HCT116 (cell line): Measurements from ENCODE around the gene RPH3AL. TPM values are rescaled to one million over a fixed set of nuclear protein-coding genes. Genes with fewer than 3 reads are reported as not detected.

Experiments used
- ATAC-seq: fragments of 200-7000 bp; cut with Tn5 transposase; 2 replicates; pipeline ENCODE4 v1.9.1; 2020; ENCODE audit warnings: mild to moderate bottlenecking, moderate library complexity
- BruUV-seq: library from RNA; stranded (reverse); fragments of 400-500 nt; replicated peaks from 2 replicates; lab custom pipeline; 2021; lab: Mats Ljungman, UMichigan
- CTCF ChIA-PET: fragments of 300-600 bp; sonication (Branson Sonifier 250); formaldehyde crosslinking; loops from one replicate; lab custom pipeline; 2021; ENCODE audit warnings: antibody characterized with exemption; lab: Charles Lee
- POLR2A ChIA-PET: fragments of 300-600, 350-600 bp; sonication (Branson Sonifier 250); formaldehyde crosslinking; loops from one replicate; lab custom pipeline; 2021; ENCODE audit warnings: antibody characterized with exemption; lab: Charles Lee
- RAD21 ChIA-PET, 2 experiments: fragments of 300-600 bp; sonication (Branson Sonifier 250); formaldehyde crosslinking; loops; one replicate each; lab custom pipeline; 2023; ENCODE audit warnings: low total read pairs in 2 of 2; ENCODE audit not compliant: uncharacterized antibody in 2 of 2, unreplicated experiment in 2 of 2, low non-redundant PET in 1 of 2; lab: Charles Lee
- DNase-seq: peaks from one replicate; pipeline ENCODE4 v3.0.0-alpha.2; 2010; ENCODE audit warnings: low read depth, low spot score
- H2AFZ ChIP-seq: fragments of 200-600 bp; shearing (Covaris generic), sonication (generic); 2 replicates; pipeline ENCODE4 v1.6.1; 2017; ENCODE audit warnings: low read depth, mixed run types, mixed read lengths, antibody characterized with exemption, low read length; ENCODE audit not compliant: poor library complexity, severe bottlenecking
- H3K27ac ChIP-seq: 2 replicates; pipeline ENCODE4 v1.5.1; 2012; ENCODE audit warnings: low read depth, low read length
- H3K27me3 ChIP-seq: fragments of 200-600 bp; sonication (generic); 2 replicates; pipeline ENCODE4 v1.6.1; 2016; ENCODE audit warnings: mixed run types, low read length, mixed read lengths; ENCODE audit not compliant: insufficient read depth
- H3K36me3 ChIP-seq, 2 experiments: fragments of 200-500 bp in 1 of 2; fragments of 200-600 bp in 1 of 2; sonication (Bioruptor generic) in 1 of 2; sonication (generic) in 1 of 2; 2 replicates each; pipeline versions ENCODE4 v1.5.1 to v1.6.1; 2014 to 2016; ENCODE audit warnings: low read length in 2 of 2, inconsistent platforms in 1 of 2, mixed read lengths in 1 of 2, mixed run types in 1 of 2; ENCODE audit not compliant: insufficient read depth in 2 of 2, control insufficient read depth in 1 of 2
- H3K4me1 ChIP-seq, 2 experiments: fragments of 200-600 bp in 1 of 2; sonication (generic) in 1 of 2; 2 replicates each; pipeline versions ENCODE4 v1.5.1 to v1.6.1; 2012 to 2017; ENCODE audit warnings: low read length in 2 of 2, inconsistent platforms in 1 of 2, mild to moderate bottlenecking in 1 of 2, mixed read lengths in 1 of 2, mixed run types in 1 of 2, moderate library complexity in 1 of 2; ENCODE audit not compliant: insufficient read depth in 2 of 2, control insufficient read depth in 1 of 2
- H3K4me2 ChIP-seq: fragments of 200-600 bp; sonication (generic); 2 replicates; pipeline ENCODE4 v1.6.1; 2017; ENCODE audit warnings: mixed run types, low read length, mixed read lengths
- H3K4me3 ChIP-seq, 2 experiments: fragments of 200-600 bp in 1 of 2; sonication (generic) in 1 of 2; replicated peaks in 1 of 2; 2 replicates each; pipeline ENCODE4 v1.5.1; 2011 to 2016; ENCODE audit warnings: low read length in 2 of 2, control low read depth in 1 of 2, low read depth in 1 of 2, mild to moderate bottlenecking in 1 of 2, mixed read lengths in 1 of 2, mixed run types in 1 of 2
- H3K79me2 ChIP-seq: fragments of 200-600 bp; sonication (generic); 2 replicates; pipeline ENCODE4 v1.6.1; 2017; ENCODE audit warnings: mild to moderate bottlenecking, mixed run types, low read length, moderate library complexity, mixed read lengths; ENCODE audit not compliant: insufficient read depth
- H3K9ac ChIP-seq: fragments of 200-600 bp; sonication (generic); 2 replicates; pipeline ENCODE4 v1.6.1; 2016; ENCODE audit warnings: low read length, mixed read lengths
- H3K9me2 ChIP-seq: fragments of 200-600 bp; sonication (generic), shearing (Covaris generic); 2 replicates; pipeline ENCODE4 v1.6.1; 2017; ENCODE audit warnings: mixed run types, mild to moderate bottlenecking, moderate library complexity; ENCODE audit not compliant: insufficient read depth
- H3K9me3 ChIP-seq, 2 experiments: fragments of 200-500 bp in 1 of 2; fragments of 200-600 bp in 1 of 2; sonication (Bioruptor generic) in 1 of 2; sonication (generic) in 1 of 2; 2 replicates each; pipeline ENCODE4 v1.6.1; 2014 to 2017; ENCODE audit warnings: low read length in 2 of 2, mixed read lengths in 2 of 2, inconsistent platforms in 1 of 2, low read depth in 1 of 2, mild to moderate bottlenecking in 1 of 2, mixed run types in 1 of 2, moderate library complexity in 1 of 2; ENCODE audit not compliant: control insufficient read depth in 1 of 2, insufficient read depth in 1 of 2
- H4K20me1 ChIP-seq: fragments of 200-600 bp; sonication (generic), shearing (Covaris generic); 2 replicates; pipeline ENCODE4 v1.6.1; 2017; ENCODE audit warnings: mixed run types, mild to moderate bottlenecking, moderate library complexity; ENCODE audit not compliant: insufficient read depth
- CEBPB ChIP-seq: IDR thresholded peaks from 2 replicates; pipeline ENCODE4 v1.6.1; 2012; ENCODE audit warnings: low read depth
- EGR1 ChIP-seq: IDR thresholded peaks from 2 replicates; pipeline ENCODE4 v1.6.1; 2012; ENCODE audit warnings: low read depth
- EZH2 ChIP-seq: fragments of 200-600 bp; sonication (generic); IDR thresholded peaks from 2 replicates; pipeline ENCODE4 v1.6.1; 2017; ENCODE audit warnings: antibody characterized with exemption, mixed run types
- EZH2phosphoT487 ChIP-seq: fragments of 200-600 bp; IDR thresholded peaks from 2 replicates; pipeline ENCODE4 v1.6.1; 2018; ENCODE audit warnings: antibody characterized with exemption, borderline replicate concordance
- FOSL1 ChIP-seq: IDR thresholded peaks from 2 replicates; pipeline ENCODE4 v1.6.1; 2012; ENCODE audit warnings: low read depth
- POLR2A ChIP-seq: IDR thresholded peaks from 2 replicates; pipeline ENCODE4 v1.7.0; 2011; ENCODE audit warnings: borderline replicate concordance; ENCODE audit not compliant: insufficient read depth, insufficient read length; ENCODE audit errors: extremely low read depth
- POLR2AphosphoS5 ChIP-seq: IDR thresholded peaks from 2 replicates; pipeline ENCODE4 v1.6.1; 2011; ENCODE audit warnings: mild to moderate bottlenecking, low read depth, low read length, moderate library complexity
- SIN3A ChIP-seq: IDR thresholded peaks from 2 replicates; pipeline ENCODE4 v1.6.1; 2012; ENCODE audit warnings: low read depth
- SP1 ChIP-seq: IDR thresholded peaks from 2 replicates; pipeline ENCODE4 v1.6.1; 2012; ENCODE audit warnings: low read depth
- SRF ChIP-seq: IDR thresholded peaks from 2 replicates; pipeline ENCODE4 v1.6.1; 2012; ENCODE audit warnings: low read depth
- ZFX ChIP-seq: fragments of 450-650 bp; IDR thresholded peaks from 2 replicates; pipeline ENCODE4 v1.6.1; 2017
- ZNF274 ChIP-seq: fragments of 200-500 bp; sonication (Bioruptor generic); IDR thresholded peaks from 2 replicates; pipeline ENCODE4 v1.6.1; 2014; ENCODE audit warnings: mild to moderate bottlenecking, low read depth, low read length, inconsistent platforms
- intact Hi-C: fragments of 100-400 bp; cut with micrococcal nuclease; formaldehyde crosslinking; loops from 2 replicates; pipeline ENCODE4 v1.10.0; 2022
- total RNA-seq: library from RNA; stranded (reverse); gene quantifications from one replicate; pipeline ENCODE4 v1.2.1, GENCODE V29; 2021; ENCODE audit not compliant: unreplicated experiment
- TF ChIP-seq, protein P1 (sequence below): IDR thresholded peaks from 2 replicates; pipeline ENCODE4 v1.6.1; 2012
- TF ChIP-seq, protein P2 (sequence below): IDR thresholded peaks from 2 replicates; pipeline ENCODE4 v1.6.1; 2012; ENCODE audit warnings: low read depth
- TF ChIP-seq, protein P3 (sequence below): IDR thresholded peaks from 2 replicates; pipeline ENCODE4 v1.6.1; 2012
- TF ChIP-seq, protein P4 (sequence below), 3 experiments: fragments of 200-600 bp in 1 of 3; sonication (generic) in 1 of 3; IDR thresholded peaks in 2 of 3; conservative IDR thresholded peaks in 1 of 3; 2 replicates each; pipeline ENCODE4 v1.5.1; 2012 to 2017; ENCODE audit warnings: low read depth in 2 of 3, low read length in 2 of 3, antibody characterized with exemption in 1 of 3, borderline replicate concordance in 1 of 3, control low read depth in 1 of 3, mild to moderate bottlenecking in 1 of 3, mixed read lengths in 1 of 3, mixed run types in 1 of 3, moderate library complexity in 1 of 3; ENCODE audit not compliant: insufficient read depth in 1 of 3
- TF ChIP-seq, protein P5 (sequence below): IDR thresholded peaks from 2 replicates; pipeline ENCODE4 v1.6.1; 2011; ENCODE audit warnings: mild to moderate bottlenecking, low read length, moderate library complexity; ENCODE audit not compliant: insufficient replicate concordance; ENCODE audit errors: extremely low read depth

RPH3AL gene
- total RNA-seq, 1 experiment from 2014 or later, result 17.0 TPM

DNA sequence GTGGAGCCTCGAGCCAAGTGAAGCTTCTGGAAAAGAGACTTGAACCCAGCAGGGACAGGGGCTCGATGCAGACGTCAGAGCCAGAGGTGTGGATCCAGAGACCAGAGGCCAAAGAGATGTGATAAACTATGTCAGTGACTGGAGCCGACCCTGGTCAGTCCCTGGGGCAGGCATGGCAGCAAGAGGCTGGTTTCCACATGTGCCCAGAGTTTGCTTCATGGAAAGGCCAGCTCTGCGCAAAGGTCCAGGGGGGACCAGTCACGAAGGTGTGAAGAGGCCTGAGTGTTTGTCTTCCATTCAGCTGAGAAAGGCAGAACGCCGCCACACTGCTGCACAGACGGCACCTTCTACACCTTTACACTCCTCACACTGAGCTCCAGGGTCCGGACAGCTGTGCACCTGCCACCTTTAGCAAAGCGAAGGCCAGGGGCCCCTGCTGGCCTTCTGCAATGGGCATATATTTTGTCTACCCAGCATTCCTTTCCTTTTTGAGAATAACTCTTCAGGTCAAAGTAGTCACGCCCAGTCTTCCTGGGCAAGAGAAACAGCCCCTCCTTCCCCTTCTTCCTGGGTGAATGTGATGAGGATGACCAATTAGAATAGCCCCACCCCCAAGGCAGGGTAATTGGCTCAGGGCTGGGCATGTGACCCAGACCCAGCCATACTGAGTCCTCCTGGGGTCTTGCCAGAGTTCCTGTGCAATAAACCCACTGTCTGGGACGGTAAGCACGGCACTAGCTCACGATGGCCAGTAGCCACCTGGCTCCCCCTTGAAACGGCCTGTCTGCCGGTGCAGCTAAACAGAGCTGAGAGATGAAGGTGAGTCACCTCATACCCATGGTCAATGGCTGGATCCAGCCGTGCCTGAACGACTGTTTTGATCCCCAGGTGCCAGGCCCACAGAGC, 2.3 kb upstream of the RPH3AL start:
- Histone ChIP-seq H3K79me2 (0 out of 2 replicates have a peak, but pooled peaks cover 9% of the 10 kb centered on the region), H3K9me3 (no peaks in the 10 kb centered on the region; a peak in 2 of 4 replicates), H3K4me1 (peaks cover 13 to 33% of the 10 kb centered on the region in 2 experiments), H3K27me3 (no peaks in the 10 kb centered on the region), H3K27ac (no peak overlapping the region), H2AFZ (no peak overlapping the region), H3K9ac (no peak overlapping the region)
- no peak for DNase-seq
- ChIA-PET RAD21 (no interaction called here), CTCF (no interaction called here)
- intact Hi-C loops, result no loop called here
- BruUV-seq, result no TSS peak
- no peak for ATAC-seq
- TF ChIP-seq, protein P1, sequence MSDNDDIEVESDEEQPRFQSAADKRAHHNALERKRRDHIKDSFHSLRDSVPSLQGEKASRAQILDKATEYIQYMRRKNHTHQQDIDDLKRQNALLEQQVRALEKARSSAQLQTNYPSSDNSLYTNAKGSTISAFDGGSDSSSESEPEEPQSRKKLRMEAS, result no peak
- TF ChIP-seq SIN3A (no peak), ZFX (no peak), SRF (no peak), SP1 (no peak), EGR1 (no peak), POLR2A (no peak), CEBPB (no peak), ZNF274 (no peak), FOSL1 (no peak), POLR2AphosphoS5 (no peak), EZH2phosphoT487 (no peak), EZH2 (no peak)
- TF ChIP-seq, protein P2, sequence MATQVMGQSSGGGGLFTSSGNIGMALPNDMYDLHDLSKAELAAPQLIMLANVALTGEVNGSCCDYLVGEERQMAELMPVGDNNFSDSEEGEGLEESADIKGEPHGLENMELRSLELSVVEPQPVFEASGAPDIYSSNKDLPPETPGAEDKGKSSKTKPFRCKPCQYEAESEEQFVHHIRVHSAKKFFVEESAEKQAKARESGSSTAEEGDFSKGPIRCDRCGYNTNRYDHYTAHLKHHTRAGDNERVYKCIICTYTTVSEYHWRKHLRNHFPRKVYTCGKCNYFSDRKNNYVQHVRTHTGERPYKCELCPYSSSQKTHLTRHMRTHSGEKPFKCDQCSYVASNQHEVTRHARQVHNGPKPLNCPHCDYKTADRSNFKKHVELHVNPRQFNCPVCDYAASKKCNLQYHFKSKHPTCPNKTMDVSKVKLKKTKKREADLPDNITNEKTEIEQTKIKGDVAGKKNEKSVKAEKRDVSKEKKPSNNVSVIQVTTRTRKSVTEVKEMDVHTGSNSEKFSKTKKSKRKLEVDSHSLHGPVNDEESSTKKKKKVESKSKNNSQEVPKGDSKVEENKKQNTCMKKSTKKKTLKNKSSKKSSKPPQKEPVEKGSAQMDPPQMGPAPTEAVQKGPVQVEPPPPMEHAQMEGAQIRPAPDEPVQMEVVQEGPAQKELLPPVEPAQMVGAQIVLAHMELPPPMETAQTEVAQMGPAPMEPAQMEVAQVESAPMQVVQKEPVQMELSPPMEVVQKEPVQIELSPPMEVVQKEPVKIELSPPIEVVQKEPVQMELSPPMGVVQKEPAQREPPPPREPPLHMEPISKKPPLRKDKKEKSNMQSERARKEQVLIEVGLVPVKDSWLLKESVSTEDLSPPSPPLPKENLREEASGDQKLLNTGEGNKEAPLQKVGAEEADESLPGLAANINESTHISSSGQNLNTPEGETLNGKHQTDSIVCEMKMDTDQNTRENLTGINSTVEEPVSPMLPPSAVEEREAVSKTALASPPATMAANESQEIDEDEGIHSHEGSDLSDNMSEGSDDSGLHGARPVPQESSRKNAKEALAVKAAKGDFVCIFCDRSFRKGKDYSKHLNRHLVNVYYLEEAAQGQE, result no peak
- TF ChIP-seq, protein P3, sequence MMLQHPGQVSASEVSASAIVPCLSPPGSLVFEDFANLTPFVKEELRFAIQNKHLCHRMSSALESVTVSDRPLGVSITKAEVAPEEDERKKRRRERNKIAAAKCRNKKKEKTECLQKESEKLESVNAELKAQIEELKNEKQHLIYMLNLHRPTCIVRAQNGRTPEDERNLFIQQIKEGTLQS, result no peak
- TF ChIP-seq, protein P4, sequence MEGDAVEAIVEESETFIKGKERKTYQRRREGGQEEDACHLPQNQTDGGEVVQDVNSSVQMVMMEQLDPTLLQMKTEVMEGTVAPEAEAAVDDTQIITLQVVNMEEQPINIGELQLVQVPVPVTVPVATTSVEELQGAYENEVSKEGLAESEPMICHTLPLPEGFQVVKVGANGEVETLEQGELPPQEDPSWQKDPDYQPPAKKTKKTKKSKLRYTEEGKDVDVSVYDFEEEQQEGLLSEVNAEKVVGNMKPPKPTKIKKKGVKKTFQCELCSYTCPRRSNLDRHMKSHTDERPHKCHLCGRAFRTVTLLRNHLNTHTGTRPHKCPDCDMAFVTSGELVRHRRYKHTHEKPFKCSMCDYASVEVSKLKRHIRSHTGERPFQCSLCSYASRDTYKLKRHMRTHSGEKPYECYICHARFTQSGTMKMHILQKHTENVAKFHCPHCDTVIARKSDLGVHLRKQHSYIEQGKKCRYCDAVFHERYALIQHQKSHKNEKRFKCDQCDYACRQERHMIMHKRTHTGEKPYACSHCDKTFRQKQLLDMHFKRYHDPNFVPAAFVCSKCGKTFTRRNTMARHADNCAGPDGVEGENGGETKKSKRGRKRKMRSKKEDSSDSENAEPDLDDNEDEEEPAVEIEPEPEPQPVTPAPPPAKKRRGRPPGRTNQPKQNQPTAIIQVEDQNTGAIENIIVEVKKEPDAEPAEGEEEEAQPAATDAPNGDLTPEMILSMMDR (IDR thresholded peaks at IDR 0.05 in 2 of 3, conservative IDR thresholded peaks at IDR 0.05 in 1 of 3; ENCODE audit: borderline replicate concordance in 1 of 3, insufficient read depth in 1 of 3, low read depth in 2 of 3, low read length in 2 of 3), result no peak
- TF ChIP-seq, protein P5, sequence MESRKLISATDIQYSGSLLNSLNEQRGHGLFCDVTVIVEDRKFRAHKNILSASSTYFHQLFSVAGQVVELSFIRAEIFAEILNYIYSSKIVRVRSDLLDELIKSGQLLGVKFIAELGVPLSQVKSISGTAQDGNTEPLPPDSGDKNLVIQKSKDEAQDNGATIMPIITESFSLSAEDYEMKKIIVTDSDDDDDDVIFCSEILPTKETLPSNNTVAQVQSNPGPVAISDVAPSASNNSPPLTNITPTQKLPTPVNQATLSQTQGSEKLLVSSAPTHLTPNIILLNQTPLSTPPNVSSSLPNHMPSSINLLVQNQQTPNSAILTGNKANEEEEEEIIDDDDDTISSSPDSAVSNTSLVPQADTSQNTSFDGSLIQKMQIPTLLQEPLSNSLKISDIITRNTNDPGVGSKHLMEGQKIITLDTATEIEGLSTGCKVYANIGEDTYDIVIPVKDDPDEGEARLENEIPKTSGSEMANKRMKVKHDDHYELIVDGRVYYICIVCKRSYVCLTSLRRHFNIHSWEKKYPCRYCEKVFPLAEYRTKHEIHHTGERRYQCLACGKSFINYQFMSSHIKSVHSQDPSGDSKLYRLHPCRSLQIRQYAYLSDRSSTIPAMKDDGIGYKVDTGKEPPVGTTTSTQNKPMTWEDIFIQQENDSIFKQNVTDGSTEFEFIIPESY, result no peak
- TF ChIP-seq, all 23 proteins: peak for 0
- POLR2A ChIA-PET, result no interaction called here
- H3K4me3 ChIP-seq, result no peak overlapping the region
- no peaks in the 10 kb centered on the region for H4K20me1 ChIP-seq
- H3K36me3 ChIP-seq, result no peaks in the 10 kb centered on the region
- H3K9me2 ChIP-seq, result no peaks in the 10 kb centered on the region
- no peak overlapping the region for H3K4me2 ChIP-seq
